DMS153 treated with DMSO at 0.1 percent for 48 hours (cell line): Measurements from ENCODE around the gene TERT.

ENCODE experiments used
- DNase-seq: peaks from one replicate; lab custom pipeline; 2025; ENCODE audit not compliant: unreplicated experiment; lab: John Stamatoyannopoulos, UW

The TERT gene

DNA sequence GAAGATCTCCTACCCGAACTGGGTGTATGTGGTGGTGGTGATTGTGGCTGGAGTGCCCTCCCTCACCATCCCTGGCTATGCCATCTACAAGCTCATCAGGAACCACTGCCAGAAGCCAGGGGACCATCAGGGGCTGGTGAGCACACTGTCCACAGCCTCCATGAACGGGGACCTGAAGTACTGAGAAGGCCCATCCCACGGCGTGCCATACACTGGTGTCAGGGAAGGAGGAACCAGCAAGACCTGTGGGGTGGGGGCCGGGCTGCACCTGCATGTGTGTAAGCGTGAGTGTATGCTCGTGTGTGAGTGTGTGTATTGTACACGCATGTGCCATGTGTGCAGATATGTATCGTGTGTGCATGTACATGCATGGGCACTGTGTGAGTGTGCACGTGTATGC, 73.1 kb downstream of the TERT start:
- DNase-seq, result no peak

GRCh38 chr5:1220831-1221230, 74.0 kb downstream of the TERT start:
- no peak for DNase-seq

DNA sequence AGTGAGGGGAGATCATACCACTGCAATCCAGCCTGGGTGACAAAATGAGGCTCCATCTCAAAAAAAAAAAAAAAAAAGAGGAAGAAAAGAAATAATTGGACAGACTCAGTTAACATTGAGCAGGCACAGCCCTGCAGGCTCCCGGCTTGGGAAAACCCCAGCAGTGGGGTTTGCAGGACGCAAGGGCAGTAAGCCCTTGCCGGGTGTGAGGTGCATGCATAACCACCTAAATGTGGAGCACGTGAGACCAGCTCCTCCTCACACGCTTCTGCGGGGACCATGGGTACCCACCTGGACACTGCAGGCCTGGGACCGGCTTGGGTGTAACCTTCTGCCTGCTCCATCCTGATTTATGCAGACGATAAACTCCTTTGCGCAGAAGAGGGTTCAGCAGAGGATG, 74.5 kb downstream of the TERT start:
- no peak for DNase-seq

GRCh38 chr5:1219768-1220100, 75.1 kb downstream of the TERT start:
- no peak for DNase-seq

- DNase-seq, result no peak
Observed at GRCh38 chr5:1219098-1219767, 75.6 kb downstream of the TERT start.

GRCh38 chr5:1218351-1219080, 76.4 kb downstream of the TERT start:
- no peak for DNase-seq

GRCh38 chr5:1217596-1218206, 77.2 kb downstream of the TERT start:
- no peak for DNase-seq

- DNase-seq, result no peak
Observed at GRCh38 chr5:1216918-1217295, 78.0 kb downstream of the TERT start.

DNA sequence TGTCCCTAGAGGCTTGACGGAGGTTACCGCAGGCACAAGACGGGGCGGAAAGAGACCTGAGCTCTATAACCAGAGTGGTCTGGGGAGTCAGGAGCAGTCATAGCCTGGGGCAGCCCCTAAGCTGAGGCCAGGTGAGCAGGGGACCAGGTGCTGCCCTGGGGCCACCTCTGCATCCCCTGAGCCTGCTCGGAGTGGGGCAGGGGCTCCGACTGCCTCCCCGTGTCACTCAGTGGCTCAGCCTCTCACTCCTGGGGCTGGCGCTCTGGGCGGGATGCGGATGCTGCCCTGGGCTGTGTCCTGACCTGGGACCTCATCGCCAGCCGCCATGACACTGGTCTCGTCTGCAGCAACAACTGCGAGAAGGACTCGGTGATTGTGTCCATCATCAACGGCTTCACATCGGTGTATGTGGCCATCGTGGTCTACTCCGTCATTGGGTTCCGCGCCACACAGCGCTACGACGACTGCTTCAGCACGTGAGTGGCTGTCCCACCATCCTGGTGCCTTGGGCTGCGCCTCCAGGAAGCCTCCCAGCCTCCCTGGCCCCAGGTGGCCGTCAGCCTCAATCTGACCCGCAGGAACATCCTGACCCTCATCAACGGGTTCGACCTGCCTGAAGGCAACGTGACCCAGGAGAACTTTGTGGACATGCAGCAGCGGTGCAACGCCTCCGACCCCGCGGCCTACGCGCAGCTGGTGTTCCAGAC, 78.5 kb downstream of the TERT start:
- DNase-seq, result no peak

- DNase-seq, result no peak
Observed at GRCh38 chr5:1215320-1216096, 79.4 kb downstream of the TERT start.

DNA sequence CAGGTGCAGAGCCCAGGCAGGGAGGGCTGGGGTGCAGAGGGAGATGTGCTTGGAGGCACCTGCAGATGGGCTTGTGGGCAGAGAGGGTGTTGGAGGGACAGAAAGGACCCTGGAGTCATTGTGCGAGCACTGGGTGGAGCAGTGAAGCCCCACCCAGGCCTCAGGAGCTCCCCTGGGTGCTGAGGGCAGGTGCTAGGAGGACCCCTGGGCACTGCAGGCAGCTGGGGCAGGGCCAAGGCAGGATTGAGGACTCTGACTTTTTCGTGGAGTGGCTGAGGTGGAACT, 80.0 kb downstream of the TERT start:
- DNase-seq, result no peak

DNA sequence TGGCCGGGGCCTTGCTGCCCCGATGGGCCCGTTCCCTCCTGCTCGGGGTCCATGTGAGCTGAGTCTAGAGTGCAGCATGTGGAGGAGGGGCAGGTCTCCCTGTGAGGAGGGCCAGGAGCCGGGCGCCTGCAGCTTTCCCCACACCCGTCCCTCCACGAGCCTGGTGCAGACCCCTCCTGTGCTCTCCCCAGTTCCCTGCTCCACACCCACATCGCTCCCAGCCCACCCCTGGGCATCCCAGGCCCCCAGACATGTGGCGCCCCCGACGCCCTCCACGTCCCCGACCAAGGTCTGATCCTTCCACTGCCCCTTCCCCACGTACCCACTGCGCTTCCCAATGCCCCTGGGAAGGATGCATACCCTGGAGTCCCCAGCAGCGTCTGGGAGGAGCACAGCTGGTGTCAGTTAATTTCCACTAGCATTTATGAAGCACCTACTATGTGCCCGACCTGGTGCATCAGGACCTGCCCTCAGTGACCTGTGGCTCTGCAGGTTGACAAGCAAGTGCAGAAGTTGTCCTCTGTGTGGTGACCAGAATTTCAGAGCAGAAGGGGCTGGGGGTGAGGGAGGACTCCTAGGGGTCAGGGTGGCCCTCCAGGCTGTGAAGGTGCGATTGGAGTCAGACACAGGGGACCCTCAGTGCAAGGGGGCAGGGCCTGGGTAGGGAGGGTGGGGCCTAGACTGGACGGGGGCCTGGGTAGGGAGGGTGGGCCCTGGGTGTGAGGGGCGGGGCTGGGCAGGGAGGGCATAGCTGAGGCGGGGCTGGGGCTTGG, 80.5 kb downstream of the TERT start:
- no peak for DNase-seq

DNA sequence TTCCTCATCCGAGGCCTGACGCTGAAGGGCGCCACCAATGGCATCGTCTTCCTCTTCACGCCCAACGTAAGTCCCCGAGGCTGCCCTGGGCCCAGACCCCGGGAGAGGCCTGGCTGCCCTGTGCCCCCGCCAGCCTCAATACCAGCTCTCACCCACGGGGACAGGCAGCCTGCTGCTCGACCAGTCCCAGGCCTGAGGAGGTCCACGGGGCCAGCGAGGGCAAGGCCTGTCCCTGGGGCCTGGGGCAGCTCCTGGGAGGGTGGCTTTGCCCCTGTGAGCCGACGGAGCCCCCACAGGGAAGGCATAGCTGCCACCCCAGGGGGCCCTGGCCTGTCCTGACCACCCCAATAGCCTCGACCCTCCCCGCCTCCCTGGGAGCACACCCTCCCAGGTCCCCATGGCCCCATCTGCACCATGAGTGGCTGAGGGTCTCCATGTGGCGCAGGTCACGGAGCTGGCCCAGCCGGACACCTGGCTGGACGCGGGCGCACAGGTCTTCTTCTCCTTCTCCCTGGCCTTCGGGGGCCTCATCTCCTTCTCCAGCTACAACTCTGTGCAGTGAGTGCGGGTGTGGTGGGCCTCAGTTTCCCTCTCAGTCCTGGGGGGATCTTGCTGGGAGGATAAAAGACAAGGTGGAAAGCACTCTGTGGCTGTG, 81.2 kb downstream of the TERT start:
- DNase-seq, result no peak

- no peak for DNase-seq
Observed at GRCh38 chr5:1212881-1213280, 82.0 kb downstream of the TERT start.

GRCh38 chr5:1212271-1212670, 82.6 kb downstream of the TERT start:
- no peak for DNase-seq

- no peak for DNase-seq
Observed at GRCh38 chr5:1211701-1212100, 83.2 kb downstream of the TERT start.

GRCh38 chr5:1210832-1211251, 84.0 kb downstream of the TERT start:
- no peak for DNase-seq

DNA sequence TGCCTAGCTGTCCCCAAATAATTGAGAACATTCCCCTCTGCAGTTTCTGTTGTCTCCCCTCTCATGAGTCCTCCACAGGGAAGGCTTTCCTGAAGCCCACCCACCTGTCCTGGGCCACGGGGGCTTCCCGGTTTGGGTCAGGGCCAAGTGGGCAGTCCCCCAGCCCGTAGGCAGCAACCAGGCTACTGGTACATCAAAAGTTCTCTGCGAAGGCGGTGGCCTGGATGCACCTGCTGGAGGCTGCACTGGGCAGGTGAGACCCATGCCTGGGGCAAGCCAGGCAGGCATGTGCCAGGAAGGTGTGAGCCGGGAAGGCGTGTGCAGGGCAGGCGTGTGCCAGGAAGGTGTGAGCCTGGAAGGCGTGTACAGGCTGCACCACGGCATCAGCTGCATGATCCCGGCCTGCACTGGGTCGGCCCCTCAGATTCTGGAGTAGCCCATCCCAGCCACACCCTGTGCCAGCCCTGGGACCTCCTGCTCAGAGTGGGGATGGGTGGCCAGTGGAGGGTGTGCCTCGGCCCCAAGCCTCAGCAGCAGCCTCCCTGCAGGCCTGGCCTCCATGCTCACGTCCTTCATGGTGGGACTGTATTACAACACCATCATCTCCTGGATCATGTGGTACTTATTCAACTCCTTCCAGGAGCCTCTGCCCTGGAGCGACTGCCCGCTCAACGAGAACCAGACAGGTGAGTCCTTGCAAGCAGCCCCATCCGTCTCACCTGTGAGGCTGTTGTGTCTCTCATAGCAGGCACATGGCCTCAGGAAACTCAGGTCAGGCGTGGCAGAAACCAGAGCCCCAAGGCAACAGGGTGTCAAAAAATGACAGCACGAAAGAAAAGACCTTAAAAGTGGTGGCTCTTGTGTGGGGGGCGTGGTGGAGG, 84.7 kb downstream of the TERT start:
- DNase-seq, result no peak

GRCh38 chr5:1209489-1209852, 85.4 kb downstream of the TERT start:
- no peak for DNase-seq
